ENCODE results near the gene ZFHX3.

The ZFHX3 gene

GRCh38 chr16:72926177-72927070, 121.5 kb downstream of the ZFHX3 start:
- no peak for DNase-seq

GRCh38 chr16:72925631-72925979, 122.3 kb downstream of the ZFHX3 start:
- no peak for DNase-seq

GRCh38 chr16:72924927-72925630, 122.8 kb downstream of the ZFHX3 start:
- no peak for DNase-seq

- DNase-seq: no peak
These were observed 123.4 kb downstream of the ZFHX3 start for GRCh38 chr16:72924537-72924926.

- no peak for DNase-seq
These were observed 124.2 kb downstream of the ZFHX3 start for GRCh38 chr16:72923757-72924156.

- DNase-seq: no peak
These were observed 125.2 kb downstream of the ZFHX3 start for GRCh38 chr16:72922714-72923113.

GRCh38 chr16:72921620-72922019, 126.3 kb downstream of the ZFHX3 start:
- no peak for DNase-seq

GRCh38 chr16:72921106-72921505, 126.8 kb downstream of the ZFHX3 start:
- DNase-seq: no peak

- DNase-seq: no peak
These were observed 130.9 kb downstream of the ZFHX3 start for GRCh38 chr16:72917051-72917450.

GRCh38 chr16:72915331-72915730, 132.6 kb downstream of the ZFHX3 start:
- DNase-seq: no peak

GRCh38 chr16:72913551-72913950, 134.4 kb downstream of the ZFHX3 start:
- no peak for DNase-seq

- DNase-seq: no peak
These were observed 136.0 kb downstream of the ZFHX3 start for GRCh38 chr16:72911971-72912370.

- DNase-seq: no peak
These were observed 137.1 kb downstream of the ZFHX3 start for GRCh38 chr16:72910875-72911274.

- DNase-seq: no peak
These were observed 137.5 kb downstream of the ZFHX3 start for GRCh38 chr16:72910381-72910780.

- DNase-seq: no peak
These were observed 138.7 kb downstream of the ZFHX3 start for GRCh38 chr16:72909196-72909595.

- no peak for DNase-seq
These were observed 139.4 kb downstream of the ZFHX3 start for GRCh38 chr16:72908362-72909167.

GRCh38 chr16:72905581-72905980, 142.3 kb downstream of the ZFHX3 start:
- no peak for DNase-seq

- DNase-seq: no peak
These were observed 144.8 kb downstream of the ZFHX3 start for GRCh38 chr16:72903176-72903575.

- DNase-seq: no peak
These were observed 145.7 kb downstream of the ZFHX3 start for GRCh38 chr16:72902206-72902605.

- no peak for DNase-seq
These were observed 146.8 kb downstream of the ZFHX3 start for GRCh38 chr16:72901000-72901627.

- no peak for DNase-seq
These were observed 149.6 kb downstream of the ZFHX3 start for GRCh38 chr16:72898216-72898825.

- DNase-seq: no peak
These were observed 150.2 kb downstream of the ZFHX3 start for GRCh38 chr16:72897707-72898106.

Measured in NCI-H1417 treated with DMSO at 0.1 percent for 48 hours (cell line).